SJCRH30 (cell line): ENCODE measurements around the gene ADCY6. TPM values are rescaled to one million over a fixed set of nuclear protein-coding genes. Genes with fewer than 3 reads are reported as not detected.
A peak's percentile ranks its signal among the peaks of the same experiment; 100 is the strongest.

Experiments
- DNase-seq, 2 experiments: peaks; one replicate each; pipeline ENCODE4 v3.0.0-alpha.2; 2015 to 2020
- H3K27ac ChIP-seq: fragments of 250-450 bp; sonication (Bioruptor Pico); 2 replicates; pipeline ENCODE4 v1.5.1; 2020; ENCODE audit warnings: mild to moderate bottlenecking, moderate library complexity
- H3K27me3 ChIP-seq: fragments of 250-450 bp; sonication (Bioruptor Pico); 2 replicates; pipeline ENCODE4 v1.5.1; 2020; ENCODE audit warnings: mild to moderate bottlenecking, moderate library complexity
- H3K36me3 ChIP-seq: fragments of 250-450 bp; sonication (Bioruptor Pico); 2 replicates; pipeline ENCODE4 v1.5.1; 2020; ENCODE audit warnings: mild to moderate bottlenecking, moderate library complexity
- H3K4me1 ChIP-seq: fragments of 250-450 bp; sonication (Bioruptor Pico); 2 replicates; pipeline ENCODE4 v1.5.1; 2020; ENCODE audit warnings: mild to moderate bottlenecking, moderate library complexity
- H3K4me3 ChIP-seq: fragments of 250-450 bp; sonication (Bioruptor Pico); 2 replicates; pipeline ENCODE4 v1.5.1; 2020; ENCODE audit warnings: mild to moderate bottlenecking, moderate library complexity
- H3K9me3 ChIP-seq: fragments of 250-450 bp; sonication (Bioruptor Pico); replicated peaks from 2 replicates; pipeline ENCODE4 v1.5.1; 2020; ENCODE audit warnings: mild to moderate bottlenecking, moderate library complexity
- total RNA-seq: library from RNA; depleted of rRNA; stranded (reverse); fragments of >200 nt; shearing (Covaris generic); gene quantifications from 2 replicates; pipeline ENCODE4 v1.2.3, GENCODE V29; 2014; rRNA removed

ADCY6 gene
- total RNA-seq = 16.1 and 18.7 TPM in 2 replicates

DNA sequence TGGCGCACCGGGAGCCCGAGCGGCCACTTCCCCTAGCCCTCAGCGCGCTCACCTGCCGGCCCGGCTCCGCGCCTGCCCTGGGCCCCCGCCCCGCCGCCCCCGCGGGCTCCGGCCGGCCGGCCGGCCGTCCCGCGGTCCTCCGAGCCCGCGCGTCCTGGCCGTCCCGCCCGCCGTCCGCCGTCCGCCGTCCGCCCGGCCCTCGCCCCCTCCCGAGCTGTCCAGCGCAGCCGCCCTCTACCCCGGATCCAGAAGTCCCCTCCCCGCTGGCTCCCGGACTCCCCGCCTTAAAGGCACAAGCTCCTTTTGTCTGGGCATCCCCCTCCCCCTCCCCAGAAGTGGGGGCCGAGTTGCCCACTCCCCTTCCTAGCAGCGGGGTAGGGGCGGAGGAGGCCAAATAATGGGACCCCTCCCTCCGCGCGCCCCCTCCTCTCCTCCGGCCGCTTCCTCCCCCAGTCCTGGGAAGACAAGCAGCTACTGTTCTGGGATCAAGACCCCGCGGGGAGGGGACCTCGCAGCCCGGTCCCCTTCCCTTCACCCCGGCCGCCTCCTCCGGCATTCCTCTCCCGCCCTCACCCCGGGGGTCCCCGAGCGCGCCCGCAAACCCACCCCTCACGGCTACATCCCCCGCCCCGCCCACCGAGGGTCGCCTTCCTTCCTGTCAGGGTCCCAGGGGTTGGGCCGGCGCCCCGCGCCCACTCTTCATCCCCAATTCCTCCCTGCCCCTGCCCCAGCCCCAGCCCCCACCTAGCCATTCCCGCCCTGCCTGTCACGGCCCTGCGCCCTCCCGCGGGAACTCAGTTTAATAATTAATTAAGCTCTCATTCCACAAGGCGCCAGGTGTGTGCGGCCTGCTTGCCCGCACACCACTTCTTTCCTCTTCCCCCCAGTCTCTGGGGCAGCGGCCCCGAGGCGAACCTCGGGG is at the start of gene ADCY6:
TSS of gene ADCY6 (minus strand) at position 236 of the 922 bp plus-strand sequence. CDS start 5,655 bp downstream, outside the sequence.
- H3K9me3 ChIP-seq = no peaks in the 10 kb centered on the region
- no peaks in the 10 kb centered on the region for H3K36me3 ChIP-seq
- H3K4me3 ChIP-seq = peak within 1 kb of the TSS; percentile 94
- peaks cover 9% of the 10 kb centered on the region for H3K4me1 ChIP-seq
- H3K27me3 ChIP-seq = no peaks in the 10 kb centered on the region
- H3K27ac ChIP-seq = peak within 1 kb of the TSS; percentile 51
- peak; percentile 79 to 82 for DNase-seq

DNA sequence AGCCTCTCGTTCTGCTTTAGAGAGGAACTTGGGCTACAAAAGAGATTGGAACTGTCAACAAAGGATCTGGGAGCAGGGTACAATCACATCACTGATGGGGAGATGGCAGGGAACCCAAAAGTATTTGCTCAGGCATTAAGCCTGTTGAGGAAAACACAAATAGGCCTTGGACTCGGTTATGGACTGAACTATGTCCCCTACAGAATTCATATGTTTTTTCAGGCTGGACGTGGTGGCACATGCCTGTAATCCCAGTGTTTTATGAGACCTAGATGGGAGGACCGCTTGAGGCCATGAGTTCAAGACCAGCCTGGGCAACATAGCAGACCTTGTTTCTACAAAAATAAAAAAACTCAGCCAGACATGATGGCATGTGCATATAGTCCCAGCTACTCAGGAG is 49.2 kb upstream of the ADCY6 start:
- Histone ChIP-seq H3K27ac (no peak overlapping the region), H3K4me1 (no peaks in the 10 kb centered on the region), H3K27me3 (no peaks in the 10 kb centered on the region), H3K4me3 (no peak overlapping the region), H3K36me3 (peaks cover 79% of the 10 kb centered on the region), H3K9me3 (no peaks in the 10 kb centered on the region)
- DNase-seq = no peak

DNA sequence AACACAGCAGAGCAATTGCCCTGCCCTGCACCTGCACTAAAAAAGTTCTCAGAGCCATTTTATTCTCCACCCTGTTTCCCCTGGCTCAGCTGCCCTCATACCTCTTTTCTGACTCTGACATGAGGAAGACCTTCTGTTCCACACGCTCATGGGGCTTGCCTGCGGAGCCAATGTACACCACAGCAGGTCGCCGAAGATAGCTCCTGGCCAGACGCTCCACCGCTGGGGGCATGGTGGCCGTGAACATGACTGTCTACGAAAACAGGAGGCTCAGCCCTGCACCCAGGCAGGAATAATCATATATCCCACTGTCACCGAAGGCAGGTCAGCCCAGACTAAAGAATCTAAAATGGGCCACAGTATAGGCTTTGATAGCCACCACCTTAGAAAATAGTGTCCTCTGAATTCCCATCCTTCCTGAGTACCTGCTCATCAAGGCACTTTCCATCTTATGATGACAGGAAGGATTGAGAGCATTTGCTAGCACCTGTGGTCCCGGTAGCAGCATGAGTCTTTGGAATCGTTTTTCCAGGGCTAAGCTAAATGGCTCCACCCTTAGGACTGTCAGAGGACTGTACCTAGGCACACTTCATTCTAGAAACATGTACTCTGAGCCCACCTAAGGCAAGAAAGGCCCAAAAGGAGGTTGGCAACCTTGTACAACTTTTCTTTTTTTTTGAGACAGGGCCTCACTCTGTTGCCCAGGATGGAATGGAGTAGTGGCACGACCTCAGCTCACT is 43.6 kb upstream of the ADCY6 start:
- Histone ChIP-seq H3K27me3 (no peaks in the 10 kb centered on the region), H3K36me3 (peaks cover 87% of the 10 kb centered on the region), H3K4me3 (no peak overlapping the region), H3K4me1 (no peaks in the 10 kb centered on the region), H3K27ac (no peak overlapping the region), H3K9me3 (no peaks in the 10 kb centered on the region)
- DNase-seq = no peak

DNA sequence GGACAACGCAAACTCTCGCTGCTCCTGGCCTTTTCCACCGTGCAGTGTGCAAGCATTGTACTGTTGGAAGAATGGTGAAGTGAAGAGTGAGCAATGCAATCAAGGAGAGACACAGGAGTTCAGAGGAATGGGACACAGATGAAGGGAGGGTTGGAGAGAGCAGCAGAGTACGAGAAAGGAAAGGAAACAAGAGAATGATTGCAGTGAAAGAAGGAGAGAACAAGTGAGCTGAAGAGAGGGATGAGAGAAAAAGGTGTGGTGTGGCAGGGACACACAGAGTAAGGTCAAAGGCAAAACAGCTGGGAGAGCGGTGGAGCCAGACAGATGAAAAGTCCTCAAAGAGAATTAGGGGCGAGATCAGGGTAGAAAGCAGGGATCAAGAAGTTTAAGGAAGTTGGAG is 42.4 kb upstream of the ADCY6 start:
- Histone ChIP-seq H3K36me3 (peaks cover 83% of the 10 kb centered on the region), H3K4me1 (no peaks in the 10 kb centered on the region), H3K27ac (no peak overlapping the region), H3K4me3 (no peak overlapping the region), H3K9me3 (no peaks in the 10 kb centered on the region), H3K27me3 (no peaks in the 10 kb centered on the region)
- DNase-seq = no peak

DNA sequence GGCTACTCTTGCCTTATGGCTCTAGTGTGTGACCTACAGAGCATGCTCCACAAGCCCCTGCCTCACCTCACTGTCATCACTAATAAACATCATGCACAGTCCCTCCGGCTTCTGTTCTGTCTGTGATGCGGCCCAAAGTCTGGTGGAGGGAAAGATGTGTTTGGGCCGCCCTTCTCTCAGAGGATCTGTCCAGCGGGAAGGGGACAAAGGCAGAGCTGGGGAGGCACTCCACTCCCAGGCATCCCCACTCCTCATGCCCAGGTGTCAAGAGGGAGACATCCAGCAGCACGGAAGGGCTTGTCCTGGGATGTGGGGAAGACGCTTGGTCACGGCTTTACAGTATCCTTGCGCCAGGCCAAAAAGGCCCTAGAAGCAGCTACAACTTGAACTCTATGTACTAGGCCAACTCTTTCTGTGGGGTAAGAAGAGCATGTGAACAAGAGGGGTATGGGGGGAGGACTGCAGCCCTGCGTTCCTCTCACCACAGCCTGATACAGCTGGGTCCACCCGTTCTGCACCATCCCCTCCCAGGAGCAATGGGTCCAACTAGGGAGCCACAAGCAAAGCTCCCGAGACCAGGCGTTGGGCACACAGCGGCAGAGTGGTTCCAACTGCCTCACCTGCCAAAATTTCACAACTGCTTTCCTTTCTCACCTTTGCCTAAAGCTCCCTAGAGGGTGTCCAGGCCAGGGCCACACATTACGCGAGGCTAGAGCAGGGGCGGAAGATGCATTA is 40.1 kb upstream of the ADCY6 start:
- DNase-seq = no peak
- Histone ChIP-seq H3K4me3 (no peak overlapping the region), H3K27ac (no peak overlapping the region), H3K36me3 (peaks cover 61% of the 10 kb centered on the region), H3K9me3 (no peaks in the 10 kb centered on the region), H3K27me3 (no peaks in the 10 kb centered on the region), H3K4me1 (no peaks in the 10 kb centered on the region)

DNA sequence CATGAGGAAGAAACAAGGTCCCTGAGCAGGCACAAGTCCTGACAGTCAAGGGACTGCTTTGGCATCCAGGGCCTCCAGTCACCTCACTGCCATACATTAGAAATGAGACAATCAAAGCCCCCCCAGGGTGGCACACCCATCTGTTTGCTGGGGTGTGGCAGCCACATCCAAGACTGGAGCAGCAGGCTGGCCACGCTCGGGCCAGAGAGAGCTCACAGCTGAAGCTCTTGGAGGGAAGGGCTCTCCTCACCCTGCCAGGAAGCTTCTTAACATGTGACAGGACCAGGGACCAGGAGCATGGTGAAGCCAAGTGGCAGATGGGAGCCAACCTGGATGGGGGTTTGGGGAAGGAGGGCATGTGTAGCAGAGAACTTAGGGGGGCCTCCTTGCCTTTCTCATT is 39.4 kb upstream of the ADCY6 start:
- H3K36me3 ChIP-seq = peaks cover 54% of the 10 kb centered on the region
- no peaks in the 10 kb centered on the region for H3K27me3 ChIP-seq
- H3K4me3 ChIP-seq = no peak overlapping the region
- no peak overlapping the region for H3K27ac ChIP-seq
- no peaks in the 10 kb centered on the region for H3K4me1 ChIP-seq
- DNase-seq = no peak
- H3K9me3 ChIP-seq = no peaks in the 10 kb centered on the region

DNA sequence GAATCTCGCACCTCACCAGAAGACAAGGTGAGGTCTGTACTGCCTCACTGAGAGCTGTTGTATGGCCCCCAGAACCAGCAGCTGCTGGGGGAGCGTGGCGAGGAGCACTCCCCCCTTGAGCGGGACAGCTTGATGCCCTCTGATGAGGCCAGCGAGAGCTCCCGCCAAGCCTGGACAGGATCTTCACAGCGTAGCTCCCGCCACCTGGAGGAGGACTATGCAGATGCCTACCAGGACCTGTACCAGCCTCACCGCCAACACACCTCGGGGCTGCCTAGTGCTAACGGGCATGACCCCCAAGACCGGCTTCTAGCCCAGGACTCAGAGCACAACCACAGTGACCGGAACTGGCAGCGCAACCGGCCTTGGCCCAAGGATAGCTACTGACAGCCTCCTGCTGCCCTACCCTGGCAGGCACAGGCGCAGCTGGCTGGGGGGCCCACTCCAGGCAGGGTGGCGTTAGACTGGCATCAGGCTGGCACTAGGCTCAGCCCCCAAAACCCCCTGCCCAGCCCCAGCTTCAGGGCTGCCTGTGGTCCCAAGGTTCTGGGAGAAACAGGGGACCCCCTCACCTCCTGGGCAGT is 38.7 kb upstream of the ADCY6 start:
- Histone ChIP-seq H3K4me3 (no peak overlapping the region), H3K27me3 (no peaks in the 10 kb centered on the region), H3K27ac (no peak overlapping the region), H3K36me3 (peaks cover 47% of the 10 kb centered on the region), H3K9me3 (no peaks in the 10 kb centered on the region), H3K4me1 (no peaks in the 10 kb centered on the region)
- DNase-seq = no peak

DNA sequence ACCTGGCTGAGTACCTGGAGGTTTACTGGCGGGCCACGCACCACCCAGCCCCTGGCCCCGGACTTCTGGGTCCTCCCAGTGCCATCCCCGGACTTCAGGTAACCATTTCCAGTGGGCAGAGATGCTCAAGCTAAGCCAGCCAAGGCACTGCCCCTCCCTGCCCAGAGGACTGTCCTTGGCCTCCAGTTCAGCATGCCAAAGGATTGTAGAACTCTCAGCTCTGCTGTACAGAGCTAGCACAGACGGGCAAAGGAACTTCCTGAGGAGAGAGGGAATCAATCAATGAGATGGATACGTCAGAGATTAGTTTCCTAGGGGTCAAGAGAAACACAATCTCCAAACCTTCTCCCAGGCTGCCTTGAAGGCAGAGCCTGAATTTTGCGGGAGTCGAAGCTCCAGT is 38.1 kb upstream of the ADCY6 start:
- peaks cover 41% of the 10 kb centered on the region for H3K36me3 ChIP-seq
- H3K4me3 ChIP-seq = no peak overlapping the region
- no peak for DNase-seq
- no peaks in the 10 kb centered on the region for H3K27me3 ChIP-seq
- no peaks in the 10 kb centered on the region for H3K4me1 ChIP-seq
- no peaks in the 10 kb centered on the region for H3K9me3 ChIP-seq
- no peak overlapping the region for H3K27ac ChIP-seq

DNA sequence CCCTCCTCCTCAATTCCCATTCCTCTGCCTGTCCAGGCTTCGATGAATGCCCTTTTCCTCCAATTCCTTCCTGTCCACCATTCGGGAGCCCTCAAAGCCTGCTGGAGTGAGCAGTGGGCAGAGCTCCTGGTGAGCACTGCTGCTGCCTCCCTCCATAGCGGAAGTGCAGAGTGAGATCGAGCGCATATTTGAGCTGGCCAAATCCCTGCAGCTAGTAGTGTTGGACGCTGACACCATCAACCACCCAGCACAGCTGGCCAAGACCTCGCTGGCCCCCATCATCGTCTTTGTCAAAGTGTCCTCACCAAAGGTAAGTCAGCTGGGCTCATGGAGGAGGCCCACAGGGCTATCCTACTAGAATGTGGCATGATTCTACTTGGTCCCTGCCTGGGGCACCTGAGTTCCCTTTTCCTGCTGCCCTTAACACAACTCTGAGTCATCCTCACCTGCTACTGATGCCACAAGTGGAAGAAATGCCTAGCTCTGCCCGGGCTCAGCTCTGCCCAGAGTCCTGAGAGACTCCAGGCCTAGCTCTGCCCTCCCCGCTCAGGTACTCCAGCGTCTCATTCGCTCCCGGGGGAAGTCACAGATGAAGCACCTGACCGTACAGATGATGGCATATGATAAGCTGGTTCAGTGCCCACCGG is 37.4 kb upstream of the ADCY6 start:
- no peaks in the 10 kb centered on the region for H3K4me1 ChIP-seq
- no peak for DNase-seq
- peaks cover 34% of the 10 kb centered on the region for H3K36me3 ChIP-seq
- no peaks in the 10 kb centered on the region for H3K27me3 ChIP-seq
- H3K9me3 ChIP-seq = no peaks in the 10 kb centered on the region
- no peak overlapping the region for H3K27ac ChIP-seq
- H3K4me3 ChIP-seq = no peak overlapping the region

DNA sequence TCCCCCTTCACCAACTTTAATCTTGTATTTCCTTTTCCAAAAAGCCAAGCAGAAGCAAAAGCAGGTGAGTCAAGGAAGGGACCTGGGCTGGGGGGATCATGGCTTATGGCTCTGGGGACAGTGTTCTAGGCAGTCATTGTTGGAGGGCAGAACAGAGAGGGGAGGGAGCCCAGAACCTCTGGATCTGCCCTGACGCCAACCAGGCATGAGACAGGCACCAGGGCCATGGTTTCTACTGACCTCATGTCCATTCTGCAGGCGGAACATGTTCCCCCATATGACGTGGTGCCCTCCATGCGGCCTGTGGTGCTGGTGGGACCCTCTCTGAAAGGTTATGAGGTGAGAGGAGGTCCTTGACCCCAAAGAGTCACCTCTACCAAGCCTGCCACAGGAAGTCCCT is 36.0 kb upstream of the ADCY6 start:
- Histone ChIP-seq H3K36me3 (peaks cover 24% of the 10 kb centered on the region), H3K4me1 (no peaks in the 10 kb centered on the region), H3K4me3 (no peak overlapping the region), H3K27ac (no peak overlapping the region), H3K9me3 (no peaks in the 10 kb centered on the region), H3K27me3 (no peaks in the 10 kb centered on the region)
- no peak for DNase-seq

DNA sequence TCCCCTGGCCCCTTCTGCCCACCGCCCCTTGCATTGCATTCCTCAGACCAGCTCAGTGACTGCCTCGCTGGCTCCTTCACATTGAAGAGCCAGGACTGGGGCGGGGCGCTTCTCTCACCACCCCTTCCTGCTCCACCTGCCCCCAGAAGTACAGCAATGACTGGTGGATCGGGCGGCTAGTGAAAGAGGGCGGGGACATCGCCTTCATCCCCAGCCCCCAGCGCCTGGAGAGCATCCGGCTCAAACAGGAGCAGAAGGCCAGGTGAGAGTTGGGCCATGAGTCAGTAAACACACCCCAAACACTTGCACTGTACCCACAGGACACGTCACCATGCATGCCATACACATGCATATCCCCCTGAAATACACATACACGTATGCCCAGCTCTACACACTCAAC is 35.2 kb upstream of the ADCY6 start:
- Histone ChIP-seq H3K27me3 (no peaks in the 10 kb centered on the region), H3K4me3 (no peak overlapping the region), H3K27ac (no peak overlapping the region), H3K9me3 (no peaks in the 10 kb centered on the region), H3K4me1 (no peaks in the 10 kb centered on the region), H3K36me3 (peaks cover 20% of the 10 kb centered on the region)
- DNase-seq = no peak

DNA sequence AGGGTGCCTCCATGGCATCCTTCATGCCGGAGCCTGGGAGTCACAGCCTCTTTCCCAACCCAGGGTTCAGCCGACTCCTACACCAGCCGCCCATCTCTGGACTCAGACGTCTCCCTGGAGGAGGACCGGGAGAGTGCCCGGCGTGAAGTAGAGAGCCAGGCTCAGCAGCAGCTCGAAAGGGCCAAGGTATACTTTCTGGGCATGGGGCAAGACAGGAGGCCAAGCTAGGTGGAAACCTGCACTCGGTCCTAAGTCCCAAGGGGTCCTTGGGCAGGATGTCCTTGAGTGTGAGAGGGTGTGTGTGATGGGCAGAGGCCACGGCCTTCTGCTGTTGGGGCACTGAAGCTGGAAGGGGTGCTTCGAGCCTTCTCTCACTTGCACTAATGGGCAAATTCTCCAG is 34.4 kb upstream of the ADCY6 start:
- Histone ChIP-seq H3K27me3 (no peaks in the 10 kb centered on the region), H3K4me3 (no peak overlapping the region), H3K36me3 (peaks cover 12% of the 10 kb centered on the region), H3K4me1 (no peaks in the 10 kb centered on the region), H3K27ac (no peak overlapping the region), H3K9me3 (no peaks in the 10 kb centered on the region)
- no peak for DNase-seq

DNA sequence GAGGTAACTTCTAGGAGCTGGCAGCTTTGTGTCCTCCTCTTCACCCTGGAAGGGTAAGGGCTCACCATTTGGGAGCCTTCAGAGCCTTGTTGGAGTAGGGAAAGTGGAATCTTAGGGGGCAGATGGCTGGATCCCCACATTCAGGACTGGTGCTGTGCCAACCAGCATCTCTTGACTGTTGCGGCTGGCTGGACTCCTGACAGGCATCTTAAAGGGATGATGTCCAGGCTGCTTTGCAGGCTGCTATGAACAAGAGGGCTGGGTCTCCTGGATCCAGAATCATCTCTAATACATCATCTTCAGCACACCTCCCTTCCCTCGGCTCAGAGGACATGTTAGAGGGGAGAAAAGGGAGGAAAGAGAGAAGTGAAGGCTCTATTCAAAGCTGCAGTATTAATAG is 33.8 kb upstream of the ADCY6 start:
- H3K4me1 ChIP-seq = no peaks in the 10 kb centered on the region; the same call in 1 of the 2 replicates
- no peaks in the 10 kb centered on the region for H3K9me3 ChIP-seq
- no peaks in the 10 kb centered on the region; the same call in 1 of the 2 replicates for H3K27me3 ChIP-seq
- H3K36me3 ChIP-seq = peaks cover 11% of the 10 kb centered on the region; the same call in 1 of the 2 replicates
- no peak overlapping the region for H3K4me3 ChIP-seq
- no peak overlapping the region for H3K27ac ChIP-seq
- no peak for DNase-seq

DNA sequence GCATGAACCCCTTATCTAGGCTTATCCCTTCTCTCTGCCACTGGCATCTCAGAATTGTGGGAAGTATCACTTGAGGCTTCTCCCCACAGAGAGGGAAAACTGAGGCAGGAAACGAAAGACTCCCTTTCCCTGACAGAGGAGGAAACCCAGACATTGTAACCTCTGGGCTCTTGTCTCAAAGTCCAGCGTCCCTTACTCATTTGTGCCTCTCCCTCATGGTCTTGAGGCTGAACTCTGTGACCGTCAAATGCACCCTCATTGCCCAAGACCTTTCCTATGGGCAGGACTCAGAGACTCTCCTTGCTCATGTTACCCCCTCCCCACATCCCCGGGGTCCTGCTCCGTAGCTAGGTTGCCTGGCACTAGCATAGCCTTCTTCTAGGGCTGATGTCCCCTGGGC is 33.2 kb upstream of the ADCY6 start:
- H3K4me3 ChIP-seq = no peak overlapping the region
- peaks cover 5% of the 10 kb centered on the region; the same call in 1 of the 2 replicates for H3K36me3 ChIP-seq
- no peak overlapping the region for H3K27ac ChIP-seq
- H3K27me3 ChIP-seq = no peaks in the 10 kb centered on the region; the same call in 1 of the 2 replicates
- no peak for DNase-seq
- no peaks in the 10 kb centered on the region; the same call in 1 of the 2 replicates for H3K4me1 ChIP-seq
- H3K9me3 ChIP-seq = no peaks in the 10 kb centered on the region
